GM12878 (cell line): ENCODE data around the gene UBA7. TPM values are rescaled to one million over a fixed set of nuclear protein-coding genes. Genes with fewer than 3 reads are reported as not detected.

Source experiments
- ATAC-seq: fragments of 200-7000 bp; cut with Tn5 transposase; 3 replicates; pipeline ENCODE4 v1.9.1; 2020; ENCODE audit warnings: mild to moderate bottlenecking, moderate library complexity
- BruUV-seq: library from RNA; stranded (reverse); fragments of 400-500 nt; replicated peaks from 2 replicates; lab custom pipeline; 2021; lab: Mats Ljungman, UMichigan
- CTCF ChIA-PET: fragments of 300-600 bp; sonication (Branson Sonifier 250); formaldehyde crosslinking; extraction: SDS; loops from one replicate; lab custom pipeline; 2021; ENCODE audit warnings: inconsistent platforms; lab: Yijun Ruan, JAX
- POLR2A ChIA-PET: fragments of 350-600 bp; formaldehyde crosslinking; extraction: SDS; loops from one replicate; lab custom pipeline; 2021; ENCODE audit warnings: inconsistent platforms; lab: Charles Lee
- RAD21 ChIA-PET: fragments of 300-600 bp; sonication (Branson Sonifier 250); formaldehyde crosslinking; loops from one replicate; lab custom pipeline; 2023; ENCODE audit warnings: antibody characterized with exemption; ENCODE audit not compliant: unreplicated experiment; lab: Charles Lee
- SMC1A ChIA-PET: fragments of 300-600 bp; sonication (Branson Sonifier 250); formaldehyde crosslinking; loops from one replicate; lab custom pipeline; 2023; ENCODE audit not compliant: unreplicated experiment, uncharacterized antibody; lab: Charles Lee
- DNase-seq: peaks from one replicate; pipeline ENCODE4 v3.0.0-alpha.2; 2011; ENCODE audit warnings: low read depth, low spot score
- FAIRE-seq: peaks from 3 replicates; lab custom pipeline; 2011; peaks lifted over from hg19 to GRCh38; lab: Jason Lieb, UNC
- H2AFZ ChIP-seq: 2 replicates; pipeline ENCODE4 v1.6.0; 2011; ENCODE audit warnings: low read depth, low read length, control low read depth; ENCODE audit not compliant: control insufficient read depth
- H3K27ac ChIP-seq: 2 replicates; pipeline ENCODE4 v1.5.1; 2011; ENCODE audit warnings: control low read depth; ENCODE audit not compliant: control insufficient read depth, insufficient read depth
- H3K27me3 ChIP-seq, 2 experiments: replicated peaks in 1 of 2; 2 replicates each; pipeline versions ENCODE4 v1.6.0 to v1.6.1; 2011; ENCODE audit warnings: low read length in 1 of 2; ENCODE audit not compliant: control insufficient read depth in 2 of 2, insufficient read depth in 2 of 2
- H3K36me3 ChIP-seq, 2 experiments: 2 replicates each; pipeline ENCODE4 v1.5.1; 2011; ENCODE audit warnings: low read length in 1 of 2; ENCODE audit not compliant: control insufficient read depth in 2 of 2, insufficient read depth in 2 of 2
- H3K4me1 ChIP-seq: 2 replicates; pipeline ENCODE4 v1.6.1; 2011; ENCODE audit warnings: mild to moderate bottlenecking, low read length, moderate library complexity, mixed read lengths; ENCODE audit not compliant: control insufficient read depth, insufficient read depth
- H3K4me2 ChIP-seq: 2 replicates; pipeline ENCODE4 v1.6.0; 2011; ENCODE audit warnings: control low read depth; ENCODE audit not compliant: control insufficient read depth, insufficient read depth
- H3K4me3 ChIP-seq: fragments of 200-600 bp; sonication (generic); 2 replicates; pipeline ENCODE4 v1.5.1; 2016
- H3K79me2 ChIP-seq: 2 replicates; pipeline ENCODE4 v1.6.0; 2011; ENCODE audit warnings: low read length; ENCODE audit not compliant: control insufficient read depth, insufficient read depth
- H3K9ac ChIP-seq: 2 replicates; pipeline ENCODE4 v1.8.0; 2011; ENCODE audit warnings: low read length, control low read depth, mixed read lengths; ENCODE audit not compliant: control insufficient read depth, insufficient read depth
- H3K9me3 ChIP-seq: replicated peaks from 3 replicates; pipeline ENCODE4 v1.5.1; 2011; ENCODE audit warnings: mild to moderate bottlenecking, low read length; ENCODE audit not compliant: control insufficient read depth, insufficient read depth
- H4K20me1 ChIP-seq: 2 replicates; pipeline ENCODE4 v1.6.0; 2011; ENCODE audit not compliant: control insufficient read depth, insufficient read depth
- BMI1 ChIP-seq: fragments of 450-650 bp; IDR thresholded peaks from 2 replicates; pipeline ENCODE4 v1.6.1; 2016; ENCODE audit warnings: mild to moderate bottlenecking, moderate library complexity, borderline replicate concordance
- MTA2 ChIP-seq: fragments of 450-650 bp; IDR thresholded peaks from 2 replicates; pipeline ENCODE4 v1.6.1; 2016; ENCODE audit warnings: low read depth, mild to moderate bottlenecking, moderate library complexity
- POLR2A ChIP-seq: IDR thresholded peaks from 2 replicates; pipeline ENCODE4 v1.6.1; 2011; ENCODE audit warnings: low read depth, mild to moderate bottlenecking, low read length
- SMC3 ChIP-seq: IDR thresholded peaks from 2 replicates; pipeline ENCODE4 v1.6.1; 2011; ENCODE audit warnings: low read length, improper control_type of control experiment, borderline replicate concordance
- SPI1 ChIP-seq: IDR thresholded peaks from 2 replicates; pipeline ENCODE4 v1.6.1; 2011; ENCODE audit warnings: low read depth, mild to moderate bottlenecking, low read length, moderate library complexity, borderline replicate concordance; ENCODE audit not compliant: insufficient read depth
- ZNF384 ChIP-seq: IDR thresholded peaks from 2 replicates; pipeline ENCODE4 v1.6.1; 2012; ENCODE audit warnings: low read depth, mild to moderate bottlenecking, low read length, improper control_type of control experiment, borderline replicate concordance
- WGBS: methylation state at CpG from one replicate; pipeline ENCODE4 v1.1.6; 2016; ENCODE audit warnings: low lambda C conversion rate; ENCODE audit not compliant: insufficient replicate concordance, insufficient coverage; ENCODE audit errors: missing lambda C conversion rate; 5-methylcytosine and 5-hydroxymethylcytosine counted together
- in situ Hi-C: fragments of 300-500 bp; cut with MboI; formaldehyde crosslinking; loops from 9 replicates; pipeline ENCODE4 v1.14.3; 2018; ENCODE audit warnings: mixed read lengths
- intact Hi-C: fragments of 100-400 bp; cut with micrococcal nuclease; formaldehyde crosslinking; loops from one replicate; pipeline ENCODE4 v1.14.2; 2022; ENCODE audit not compliant: unreplicated experiment
- polyA plus RNA-seq, 11 experiments: library from polyadenylated mRNA; depleted of rRNA in 4 of 11; unstranded in 6 of 11; stranded (reverse) in 5 of 11; fragments of >200 nt; fragmentation: Nextera tagmentation in 4 of 11; fragmentation: Illumina TruSeq in 1 of 11; extraction: Ambion mirVana in 4 of 11; extraction: Trizol in 1 of 11; gene quantifications; 1 replicate in 1 of 11; 2 replicates in 10 of 11; pipeline versions ENCODE4 v1.2.1 to v1.2.3, GENCODE V29; 2011 to 2016; ENCODE audit warnings: inconsistent platforms in 2 of 11, missing spikeins in 2 of 11, low read depth in 1 of 11
- total RNA-seq, 4 experiments: library from RNA; depleted of rRNA in 3 of 4; stranded (reverse); fragments of >200 nt in 3 of 4; fragmentation: Illumina TruSeq in 1 of 4; extraction: Trizol in 1 of 4; gene quantifications; 2 replicates each; pipeline versions ENCODE4 v1.2.1 to v1.2.3, GENCODE V29; 2013 to 2021
- TF ChIP-seq, protein P1 (sequence below): fragments of 150-350 bp; IDR thresholded peaks from 2 replicates; pipeline ENCODE4 v1.6.1; 2016; ENCODE audit warnings: low read depth, low read length
- TF ChIP-seq, protein P2 (sequence below): IDR thresholded peaks from 2 replicates; pipeline ENCODE4 v1.6.1; 2012; ENCODE audit warnings: low read depth, low read length, improper control_type of control experiment
- TF ChIP-seq, protein P3 (sequence below): fragments of 450-650 bp; formaldehyde crosslinking; IDR thresholded peaks from 2 replicates; pipeline ENCODE4 v1.4.0; 2022; ENCODE audit warnings: mild to moderate bottlenecking, moderate library complexity

Gene UBA7
- total and polyA plus RNA-seq, 10 of the 15 experiments (the other 5 are each of a cell fraction or from before 2014, with no cell fraction given) = 11.8 to 116 (median 46.7) TPM

DNA sequence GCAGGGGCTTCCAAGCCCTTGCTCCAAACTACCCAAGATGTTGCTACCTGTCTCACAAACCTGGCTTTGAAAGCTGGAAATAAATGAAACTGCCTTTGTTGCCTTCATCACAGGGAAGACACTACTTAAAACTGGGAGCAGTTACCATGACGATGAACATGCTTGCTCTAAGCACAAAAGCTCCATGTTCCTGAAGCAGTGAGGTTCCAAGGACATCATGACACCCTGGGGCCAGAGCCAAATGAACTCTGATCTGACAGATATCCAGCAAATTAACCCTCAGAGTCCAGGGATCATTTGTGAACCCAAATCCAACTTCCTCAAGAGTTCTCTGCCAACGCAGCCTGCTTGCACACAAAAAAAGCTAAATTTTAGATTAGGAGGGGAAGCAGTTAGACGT lies 31.9 kb upstream of the UBA7 start:
- no peak overlapping the region for H3K4me2 ChIP-seq
- ChIA-PET POLR2A (no interaction called here), CTCF (interaction anchor here (0.5 to 2.8 kb wide), 4 partner anchors 44 to 390 kb away, joined by 3 to 23 read pairs (median 6); partner anchors contain the start of gene INKA1), SMC1A (interaction anchor here (0.7 to 1.2 kb wide), 2 partner anchors 38 to 60 kb away, joined by 3 read pairs; no protein-coding TSS in a partner anchor), RAD21 (interaction anchor here (1.1 to 1.9 kb wide), 2 partner anchors 14 to 43 kb away, joined by 3 to 6 read pairs; partner anchors contain the start of gene INKA1)
- H3K4me1 ChIP-seq = no peaks in the 10 kb centered on the region
- no peaks in the 10 kb centered on the region for H4K20me1 ChIP-seq
- WGBS = 100% methylated on average over 3 of the region's 3 CpGs
- no peaks in the 10 kb centered on the region for H3K9me3 ChIP-seq
- no peak overlapping the region for H3K27ac ChIP-seq
- FAIRE-seq (no peak), ATAC-seq (no peak), DNase-seq (no peak)
- no TSS peak for BruUV-seq
- H3K9ac ChIP-seq = no peak overlapping the region
- no peak overlapping the region for H3K4me3 ChIP-seq
- H3K36me3 ChIP-seq = peaks cover 10 to 12% of the 10 kb centered on the region in 2 experiments; a peak in 3 of 4 replicates
- in situ Hi-C loops (no loop called here), intact Hi-C loops (no loop called here)
- H2AFZ ChIP-seq = no peak overlapping the region
- no peaks in the 10 kb centered on the region for H3K27me3 ChIP-seq
- no peaks in the 10 kb centered on the region for H3K79me2 ChIP-seq
- TF ChIP-seq, protein P1, sequence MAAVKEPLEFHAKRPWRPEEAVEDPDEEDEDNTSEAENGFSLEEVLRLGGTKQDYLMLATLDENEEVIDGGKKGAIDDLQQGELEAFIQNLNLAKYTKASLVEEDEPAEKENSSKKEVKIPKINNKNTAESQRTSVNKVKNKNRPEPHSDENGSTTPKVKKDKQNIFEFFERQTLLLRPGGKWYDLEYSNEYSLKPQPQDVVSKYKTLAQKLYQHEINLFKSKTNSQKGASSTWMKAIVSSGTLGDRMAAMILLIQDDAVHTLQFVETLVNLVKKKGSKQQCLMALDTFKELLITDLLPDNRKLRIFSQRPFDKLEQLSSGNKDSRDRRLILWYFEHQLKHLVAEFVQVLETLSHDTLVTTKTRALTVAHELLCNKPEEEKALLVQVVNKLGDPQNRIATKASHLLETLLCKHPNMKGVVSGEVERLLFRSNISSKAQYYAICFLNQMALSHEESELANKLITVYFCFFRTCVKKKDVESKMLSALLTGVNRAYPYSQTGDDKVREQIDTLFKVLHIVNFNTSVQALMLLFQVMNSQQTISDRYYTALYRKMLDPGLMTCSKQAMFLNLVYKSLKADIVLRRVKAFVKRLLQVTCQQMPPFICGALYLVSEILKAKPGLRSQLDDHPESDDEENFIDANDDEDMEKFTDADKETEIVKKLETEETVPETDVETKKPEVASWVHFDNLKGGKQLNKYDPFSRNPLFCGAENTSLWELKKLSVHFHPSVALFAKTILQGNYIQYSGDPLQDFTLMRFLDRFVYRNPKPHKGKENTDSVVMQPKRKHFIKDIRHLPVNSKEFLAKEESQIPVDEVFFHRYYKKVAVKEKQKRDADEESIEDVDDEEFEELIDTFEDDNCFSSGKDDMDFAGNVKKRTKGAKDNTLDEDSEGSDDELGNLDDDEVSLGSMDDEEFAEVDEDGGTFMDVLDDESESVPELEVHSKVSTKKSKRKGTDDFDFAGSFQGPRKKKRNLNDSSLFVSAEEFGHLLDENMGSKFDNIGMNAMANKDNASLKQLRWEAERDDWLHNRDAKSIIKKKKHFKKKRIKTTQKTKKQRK = no peak
- TF ChIP-seq, protein P2, sequence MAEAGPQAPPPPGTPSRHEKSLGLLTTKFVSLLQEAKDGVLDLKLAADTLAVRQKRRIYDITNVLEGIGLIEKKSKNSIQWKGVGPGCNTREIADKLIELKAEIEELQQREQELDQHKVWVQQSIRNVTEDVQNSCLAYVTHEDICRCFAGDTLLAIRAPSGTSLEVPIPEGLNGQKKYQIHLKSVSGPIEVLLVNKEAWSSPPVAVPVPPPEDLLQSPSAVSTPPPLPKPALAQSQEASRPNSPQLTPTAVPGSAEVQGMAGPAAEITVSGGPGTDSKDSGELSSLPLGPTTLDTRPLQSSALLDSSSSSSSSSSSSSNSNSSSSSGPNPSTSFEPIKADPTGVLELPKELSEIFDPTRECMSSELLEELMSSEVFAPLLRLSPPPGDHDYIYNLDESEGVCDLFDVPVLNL = no peak
- no peak for TF ChIP-seq ZNF384
- TF ChIP-seq MTA2 = no peak
- TF ChIP-seq, protein P3, sequence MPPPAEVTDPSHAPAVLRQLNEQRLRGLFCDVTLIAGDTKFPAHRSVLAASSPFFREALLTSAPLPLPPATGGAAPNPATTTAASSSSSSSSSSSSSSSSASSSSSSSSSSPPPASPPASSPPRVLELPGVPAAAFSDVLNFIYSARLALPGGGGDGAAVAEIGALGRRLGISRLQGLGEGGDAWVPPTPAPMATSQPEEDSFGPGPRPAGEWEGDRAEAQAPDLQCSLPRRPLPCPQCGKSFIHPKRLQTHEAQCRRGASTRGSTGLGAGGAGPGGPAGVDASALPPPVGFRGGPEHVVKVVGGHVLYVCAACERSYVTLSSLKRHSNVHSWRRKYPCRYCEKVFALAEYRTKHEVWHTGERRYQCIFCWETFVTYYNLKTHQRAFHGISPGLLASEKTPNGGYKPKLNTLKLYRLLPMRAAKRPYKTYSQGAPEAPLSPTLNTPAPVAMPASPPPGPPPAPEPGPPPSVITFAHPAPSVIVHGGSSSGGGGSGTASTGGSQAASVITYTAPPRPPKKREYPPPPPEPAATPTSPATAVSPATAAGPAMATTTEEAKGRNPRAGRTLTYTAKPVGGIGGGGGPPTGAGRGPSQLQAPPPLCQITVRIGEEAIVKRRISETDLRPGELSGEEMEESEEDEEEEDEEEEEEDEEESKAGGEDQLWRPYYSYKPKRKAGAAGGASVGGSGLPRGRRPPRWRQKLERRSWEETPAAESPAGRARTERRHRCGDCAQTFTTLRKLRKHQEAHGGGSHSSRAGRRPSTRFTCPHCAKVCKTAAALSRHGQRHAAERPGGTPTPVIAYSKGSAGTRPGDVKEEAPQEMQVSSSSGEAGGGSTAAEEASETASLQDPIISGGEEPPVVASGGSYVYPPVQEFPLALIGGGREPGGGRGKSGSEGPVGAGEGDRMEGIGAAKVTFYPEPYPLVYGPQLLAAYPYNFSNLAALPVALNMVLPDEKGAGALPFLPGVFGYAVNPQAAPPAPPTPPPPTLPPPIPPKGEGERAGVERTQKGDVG (CRISPR knock-in tag) = no peak
- TF ChIP-seq POLR2A = no peak
- TF ChIP-seq SPI1 = no peak
- TF ChIP-seq BMI1 = no peak
- TF ChIP-seq SMC3 = no peak
